ENCODE data around the gene NBAS.

DNA sequence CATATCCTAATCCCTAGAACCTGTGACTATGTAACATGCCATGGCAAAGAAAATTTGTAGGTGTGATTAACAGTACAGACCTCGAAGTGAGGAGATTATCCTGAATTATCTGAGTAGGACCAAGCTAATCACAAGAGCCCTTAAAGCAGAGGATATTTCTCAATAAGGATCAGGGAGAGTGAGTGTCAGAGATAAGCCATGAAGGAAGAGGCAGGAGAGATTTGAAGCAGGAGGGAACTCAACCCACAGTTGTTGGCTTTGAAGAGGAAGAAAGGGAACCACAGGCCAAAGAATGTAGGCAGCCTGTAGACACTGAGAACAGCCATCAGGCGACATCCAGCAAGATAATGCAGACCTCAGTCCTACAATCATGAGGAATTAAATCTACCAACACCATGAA, 229.3 kb downstream of the NBAS start:
- TF ChIP-seq, protein P1, sequence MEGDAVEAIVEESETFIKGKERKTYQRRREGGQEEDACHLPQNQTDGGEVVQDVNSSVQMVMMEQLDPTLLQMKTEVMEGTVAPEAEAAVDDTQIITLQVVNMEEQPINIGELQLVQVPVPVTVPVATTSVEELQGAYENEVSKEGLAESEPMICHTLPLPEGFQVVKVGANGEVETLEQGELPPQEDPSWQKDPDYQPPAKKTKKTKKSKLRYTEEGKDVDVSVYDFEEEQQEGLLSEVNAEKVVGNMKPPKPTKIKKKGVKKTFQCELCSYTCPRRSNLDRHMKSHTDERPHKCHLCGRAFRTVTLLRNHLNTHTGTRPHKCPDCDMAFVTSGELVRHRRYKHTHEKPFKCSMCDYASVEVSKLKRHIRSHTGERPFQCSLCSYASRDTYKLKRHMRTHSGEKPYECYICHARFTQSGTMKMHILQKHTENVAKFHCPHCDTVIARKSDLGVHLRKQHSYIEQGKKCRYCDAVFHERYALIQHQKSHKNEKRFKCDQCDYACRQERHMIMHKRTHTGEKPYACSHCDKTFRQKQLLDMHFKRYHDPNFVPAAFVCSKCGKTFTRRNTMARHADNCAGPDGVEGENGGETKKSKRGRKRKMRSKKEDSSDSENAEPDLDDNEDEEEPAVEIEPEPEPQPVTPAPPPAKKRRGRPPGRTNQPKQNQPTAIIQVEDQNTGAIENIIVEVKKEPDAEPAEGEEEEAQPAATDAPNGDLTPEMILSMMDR (conservative IDR thresholded peaks at IDR 0.05 in 1 of 2, IDR thresholded peaks at IDR 0.05 in 1 of 2; ENCODE audit: low read depth in 1 of 2, low read length in 2 of 2), result no peak
- TF ChIP-seq EZH2 (IDR thresholded peaks at IDR 0.05; ENCODE audit: low read length, missing control alignments), result no peak
